COLO829 (cell line): ENCODE results near the gene ZNF672.
"Not testable (repeated sequence)": the region's sequence is repeated elsewhere in the genome, so short reads cannot be mapped to it uniquely, and the experiment has no call there.

Experiments used
- DNase-seq: peaks from one replicate; pipeline ENCODE4 v3.0.0; 2012; ENCODE audit warnings: low spot score

ZNF672 gene

DNA sequence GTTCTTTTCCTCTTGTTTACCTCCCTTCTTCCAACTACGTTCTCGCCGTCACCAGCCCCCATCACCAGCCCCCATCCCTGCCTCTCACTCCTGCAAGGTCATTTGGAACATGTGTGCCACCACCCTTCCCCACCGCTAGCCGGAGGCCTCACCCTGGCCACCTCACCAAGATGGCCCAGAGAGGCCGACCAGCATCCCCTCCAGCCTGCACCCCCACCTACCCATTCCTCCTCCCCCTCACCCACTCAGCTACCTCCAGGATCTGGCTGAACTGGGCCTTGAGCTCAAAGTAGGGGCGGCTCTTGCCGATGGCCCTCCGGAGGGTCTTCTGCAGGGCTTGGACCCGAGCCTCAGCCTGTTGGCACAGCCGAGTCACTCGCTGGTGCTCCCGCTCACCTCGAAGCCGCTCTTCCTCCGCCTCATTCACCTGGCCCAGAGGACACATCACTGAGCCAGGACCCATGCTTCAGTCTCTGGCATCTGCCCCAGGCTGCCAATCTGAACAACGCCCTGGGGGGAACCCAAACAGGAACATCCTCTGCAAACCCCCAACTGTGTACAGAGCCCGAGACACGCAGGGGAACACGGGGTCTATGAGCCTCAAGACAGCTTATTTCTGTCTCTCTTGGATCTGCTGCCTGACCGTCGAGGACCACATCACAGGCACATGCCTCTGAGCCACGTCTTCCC lies 25.1 kb upstream of the ZNF672 start:
- DNase-seq = no peak

DNA sequence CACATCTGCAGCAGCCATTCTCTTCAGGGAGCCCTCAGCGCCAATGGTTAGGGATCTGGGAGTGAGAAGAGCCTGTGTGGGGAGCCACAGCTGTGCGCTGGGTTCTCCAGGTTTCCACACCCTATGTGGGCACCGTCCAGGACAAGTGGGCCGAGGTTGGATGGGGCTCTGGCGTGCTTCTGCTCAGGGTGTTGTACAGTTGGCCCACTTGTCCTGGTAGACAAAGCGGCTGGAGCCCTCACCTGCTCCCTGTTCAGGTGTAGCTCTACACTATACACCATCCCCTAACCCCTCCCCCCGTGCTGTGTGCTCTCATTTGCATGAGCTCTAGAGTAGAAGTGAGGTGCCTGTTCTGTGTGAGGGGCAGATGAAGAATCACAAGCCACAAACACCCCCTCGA lies 24.5 kb upstream of the ZNF672 start:
- DNase-seq = no peak

DNA sequence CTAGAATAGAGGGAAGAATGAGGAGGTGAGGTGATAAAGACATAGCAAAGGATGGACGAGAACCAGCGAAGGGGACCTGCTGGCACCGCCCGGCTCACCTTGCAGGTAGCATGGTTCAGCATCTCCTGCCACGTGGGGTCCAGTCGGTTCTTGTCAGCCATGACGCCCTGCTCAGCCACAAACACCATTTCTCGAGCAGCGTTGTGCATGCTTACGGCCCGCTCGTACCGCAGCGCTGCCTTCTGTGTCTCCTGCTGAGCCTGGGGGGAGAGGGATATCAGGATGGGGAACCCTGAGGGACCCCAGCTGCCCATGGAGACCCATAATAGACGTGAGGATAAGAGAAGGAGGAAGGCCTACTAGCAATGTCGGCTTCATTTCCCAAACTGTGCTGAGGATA lies 23.7 kb upstream of the ZNF672 start:
- no peak for DNase-seq

DNA sequence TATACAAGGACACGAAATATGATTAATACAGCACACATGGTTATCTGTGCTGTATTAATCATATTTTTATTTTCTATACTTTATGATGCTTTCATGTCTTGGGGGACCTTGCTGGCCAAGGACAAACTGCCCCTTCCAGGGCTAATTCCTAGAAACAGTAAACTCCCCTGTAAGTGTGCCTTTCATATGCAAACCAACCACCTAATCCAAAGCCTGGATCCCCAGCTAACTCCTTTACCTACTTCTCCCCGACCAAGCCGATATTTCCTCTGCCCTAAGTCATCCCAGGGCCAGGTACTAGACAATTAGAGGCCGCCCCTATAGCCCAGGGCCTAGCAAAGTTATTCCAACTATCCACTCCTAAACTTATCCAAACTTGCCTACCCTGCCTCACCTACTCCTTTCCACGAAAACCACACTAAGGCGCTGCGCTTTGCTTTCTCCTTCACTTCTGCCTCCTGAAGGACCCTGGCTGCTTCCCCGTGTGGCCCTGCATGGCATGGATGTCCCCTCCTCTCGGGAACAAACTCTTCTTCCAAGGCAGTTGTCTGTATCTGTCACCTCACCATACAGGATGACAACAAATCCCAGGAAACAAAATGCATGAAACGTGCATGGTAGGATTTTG lies 22.5 kb upstream of the ZNF672 start:
- DNase-seq = no peak

DNA sequence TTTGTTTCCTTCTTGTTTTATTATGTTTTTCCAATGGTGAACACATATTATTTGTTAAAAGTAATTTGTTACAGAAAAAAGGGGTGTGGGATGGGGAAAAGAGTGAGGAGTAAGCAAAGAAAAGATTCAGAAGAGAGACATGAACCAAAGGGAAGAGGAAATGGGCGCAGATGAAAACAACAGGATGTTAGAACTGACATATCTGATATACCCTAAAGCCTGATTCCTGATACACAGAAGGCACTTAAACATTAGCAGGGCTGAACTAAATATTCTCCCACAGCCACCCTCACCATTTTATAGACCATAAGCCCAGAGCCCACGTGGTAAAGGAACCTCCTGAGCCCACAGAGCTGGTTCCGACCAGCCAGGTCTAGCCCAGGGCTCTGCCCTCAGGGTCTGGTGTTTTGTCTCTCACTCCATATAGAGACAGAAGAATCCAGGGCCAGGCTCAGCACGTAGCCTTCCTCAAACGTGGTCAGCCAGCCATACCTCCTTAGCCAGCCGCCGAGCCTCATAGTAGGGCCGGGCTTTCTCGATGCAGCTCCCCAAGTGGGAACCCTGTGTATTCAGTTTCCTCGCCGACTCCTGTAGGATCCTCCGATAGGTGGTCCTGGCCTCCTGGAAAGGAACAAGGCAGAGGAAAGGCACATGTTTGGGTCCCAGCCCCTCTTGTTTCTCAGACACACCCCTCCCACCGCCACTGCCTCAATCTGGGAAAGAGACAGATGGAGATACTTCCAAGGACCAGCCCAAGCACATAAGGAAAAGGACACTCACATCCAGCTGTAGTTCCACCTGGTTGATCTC lies 21.8 kb upstream of the ZNF672 start:
- DNase-seq = no peak

DNA sequence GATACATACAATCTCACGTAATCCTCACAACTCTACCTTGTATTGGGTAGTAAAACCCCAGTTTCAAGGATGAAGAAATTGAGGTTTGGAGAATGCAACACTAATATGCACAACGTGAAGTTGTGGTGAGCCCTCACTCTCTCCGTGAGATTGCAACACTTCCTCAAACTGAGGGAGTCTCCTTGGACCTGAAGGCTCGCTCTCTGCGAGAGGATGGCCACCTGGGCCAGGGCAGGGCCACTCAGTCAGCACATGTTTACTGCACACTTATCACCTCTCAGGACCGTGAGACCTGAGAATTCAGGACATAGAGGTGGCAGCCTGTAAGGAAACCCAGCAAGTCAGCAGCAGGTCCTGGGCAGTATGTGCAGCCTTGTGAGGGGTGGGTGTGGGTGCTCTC lies 21.0 kb upstream of the ZNF672 start:
- no peak for DNase-seq

DNA sequence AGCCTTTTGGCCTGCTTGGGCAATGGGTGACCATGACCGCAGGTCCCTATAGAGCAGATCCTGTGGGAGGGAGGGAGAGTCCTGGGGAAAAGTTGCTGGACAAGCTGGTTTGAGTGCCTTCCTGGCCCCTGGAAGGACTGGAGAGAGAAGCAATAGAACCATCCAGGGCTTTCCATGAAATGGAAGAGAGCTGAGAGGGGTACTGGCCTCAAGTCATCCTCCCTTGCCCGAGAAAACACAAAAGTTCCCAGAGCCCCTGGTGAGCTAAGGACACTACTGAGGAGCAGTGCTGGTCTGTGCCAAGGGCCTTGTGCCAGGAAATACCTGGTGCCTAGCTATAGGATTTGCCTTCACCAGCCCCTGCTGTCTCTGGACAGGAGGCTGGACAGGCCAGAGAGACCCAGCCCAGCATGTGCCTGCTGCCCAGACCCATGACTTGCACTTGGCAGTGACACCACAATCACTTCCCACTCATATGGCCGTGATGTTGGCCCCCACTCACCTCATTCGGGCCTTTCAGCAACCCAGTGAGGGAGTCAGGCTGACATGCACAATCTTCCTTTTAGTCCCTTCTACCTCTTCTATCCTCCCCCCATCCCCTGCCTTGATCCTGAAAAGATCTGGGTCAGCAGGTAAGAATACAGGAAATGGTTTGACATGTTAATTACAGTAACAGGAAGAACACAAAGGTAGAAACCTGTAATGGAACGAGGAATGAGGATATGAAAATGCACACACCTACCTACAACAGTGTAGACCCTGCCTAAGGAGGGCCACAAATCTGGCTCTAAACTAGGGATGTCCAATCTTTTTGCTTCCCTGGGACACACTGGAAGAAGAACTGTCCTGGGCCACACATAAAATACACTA lies 19.3 kb upstream of the ZNF672 start:
- DNase-seq = no peak

DNA sequence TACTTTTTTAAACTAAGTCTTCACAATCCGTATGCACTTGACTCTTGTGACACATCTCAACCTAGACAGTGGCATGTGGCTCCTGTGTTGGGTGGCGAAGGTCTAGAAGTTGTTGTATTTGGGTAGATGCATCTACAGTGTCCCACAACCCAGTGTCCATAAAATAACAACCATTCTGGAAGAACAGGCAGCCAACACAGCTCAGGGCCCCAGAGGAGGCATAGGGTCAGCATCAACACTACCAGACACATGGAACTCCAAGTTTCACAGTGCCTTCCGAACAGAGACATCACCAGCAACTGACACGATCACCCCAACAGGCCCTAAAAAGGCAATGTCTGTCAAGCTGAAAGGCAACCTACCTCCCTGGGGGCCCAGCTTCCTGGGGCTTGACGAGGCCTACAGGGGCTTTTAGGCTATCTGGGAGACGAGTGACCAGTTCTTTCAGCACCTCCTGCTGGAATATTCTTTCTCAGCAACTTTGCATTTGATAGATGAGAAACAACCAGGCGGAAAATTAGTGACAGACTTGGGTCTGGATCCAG lies 17.9 kb upstream of the ZNF672 start:
- no peak for DNase-seq

DNA sequence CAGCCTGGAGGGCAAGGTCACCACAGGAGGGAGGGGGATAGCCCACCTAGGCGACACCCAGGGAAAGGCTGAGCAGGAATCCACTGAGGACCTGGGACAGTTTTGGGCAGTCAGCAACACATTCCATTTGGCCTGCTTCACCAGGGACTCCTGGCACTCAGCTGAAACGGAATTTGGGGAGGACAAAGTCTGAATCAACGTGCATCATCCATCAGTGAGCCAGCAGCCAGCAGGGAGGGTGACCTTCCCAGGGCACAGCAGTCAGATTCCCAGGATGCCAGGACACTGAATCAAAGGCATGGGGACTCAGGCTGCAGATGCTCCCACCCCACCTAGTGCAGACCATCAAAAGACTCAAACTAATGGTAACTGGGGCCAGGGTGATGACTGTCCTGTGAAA lies 16.9 kb upstream of the ZNF672 start:
- DNase-seq = no peak

DNA sequence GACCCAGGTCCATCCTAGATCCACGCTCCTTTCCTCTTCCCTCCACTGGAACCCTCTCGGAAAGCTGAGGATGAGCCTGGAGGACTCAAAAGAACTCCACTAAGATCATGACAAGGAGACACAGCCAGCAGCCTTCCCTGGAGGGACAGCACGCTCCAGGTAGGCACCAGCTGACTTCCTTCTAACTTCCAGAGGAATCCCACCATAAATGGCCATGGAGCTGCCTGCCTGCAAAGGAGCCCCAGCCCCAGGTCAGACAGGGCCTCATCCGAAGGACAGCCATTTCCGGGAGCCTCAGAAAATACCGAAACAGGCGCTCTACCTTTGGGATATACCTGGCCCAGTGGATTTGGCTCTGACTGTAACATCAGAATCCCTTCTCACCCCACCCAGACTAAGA lies 16.4 kb upstream of the ZNF672 start:
- DNase-seq = no peak

DNA sequence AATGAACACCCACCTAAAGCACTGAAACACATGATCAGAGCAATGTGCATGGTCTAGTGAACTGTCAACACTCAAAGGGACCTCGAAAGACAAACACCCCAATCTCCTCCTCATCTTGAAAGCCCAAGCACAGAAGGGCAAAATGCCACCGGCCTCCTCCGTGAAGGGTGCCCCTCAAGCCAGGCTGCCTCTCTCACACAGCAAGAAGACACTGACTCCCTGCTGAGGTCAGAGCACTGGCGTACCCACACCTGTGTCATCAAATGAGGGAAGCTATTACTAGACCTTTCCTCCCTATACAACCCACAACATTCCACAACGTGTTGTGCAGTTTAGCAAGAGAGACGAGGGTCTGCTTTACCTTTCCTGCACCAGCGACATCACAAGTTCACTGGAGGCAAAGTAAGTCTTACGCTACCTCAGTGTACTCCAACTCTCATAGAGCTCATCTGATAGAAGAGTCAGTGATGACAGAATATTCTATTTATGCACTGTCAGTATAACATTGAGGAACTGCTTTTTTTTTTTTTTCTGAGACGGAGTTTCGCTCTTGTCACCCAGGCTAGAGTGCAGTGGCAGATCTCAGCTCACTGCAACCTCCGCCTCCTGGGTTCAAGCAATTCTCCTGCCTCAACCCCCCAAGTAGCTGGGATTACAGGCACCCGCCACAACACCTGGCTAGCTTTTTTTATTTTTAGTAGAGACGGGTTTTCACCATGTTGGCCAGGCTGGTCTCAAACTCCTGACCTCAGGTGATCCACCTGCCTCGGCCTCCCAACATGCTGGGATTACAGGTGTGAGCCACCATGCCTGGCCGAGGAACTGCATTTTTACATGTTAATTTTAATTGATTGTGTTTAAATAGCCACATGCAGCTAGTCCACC lies 15.6 kb upstream of the ZNF672 start:
- DNase-seq = no peak

DNA sequence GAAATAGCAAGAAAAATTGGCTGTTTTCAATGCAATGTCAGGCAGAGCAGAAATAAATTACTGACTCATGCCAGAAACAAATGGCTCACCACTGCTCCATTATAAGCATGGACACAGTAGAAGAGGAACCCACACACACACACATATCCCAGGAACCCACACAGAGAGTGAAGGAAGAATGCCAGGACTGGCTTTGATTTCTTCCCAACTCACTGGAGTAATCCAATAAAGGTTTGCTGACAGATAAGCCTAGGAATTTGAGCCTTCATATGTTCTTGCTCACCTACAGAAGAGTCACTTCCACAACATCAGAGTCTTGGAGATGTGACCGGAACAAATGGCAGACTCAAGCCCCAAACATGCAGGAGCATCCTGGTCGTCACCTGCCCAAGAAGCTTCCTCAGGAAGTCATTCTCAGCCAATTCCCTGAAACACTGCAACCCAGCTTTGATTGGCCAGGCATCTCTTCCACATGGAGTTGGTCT lies 14.5 kb upstream of the ZNF672 start:
- DNase-seq = no peak

DNA sequence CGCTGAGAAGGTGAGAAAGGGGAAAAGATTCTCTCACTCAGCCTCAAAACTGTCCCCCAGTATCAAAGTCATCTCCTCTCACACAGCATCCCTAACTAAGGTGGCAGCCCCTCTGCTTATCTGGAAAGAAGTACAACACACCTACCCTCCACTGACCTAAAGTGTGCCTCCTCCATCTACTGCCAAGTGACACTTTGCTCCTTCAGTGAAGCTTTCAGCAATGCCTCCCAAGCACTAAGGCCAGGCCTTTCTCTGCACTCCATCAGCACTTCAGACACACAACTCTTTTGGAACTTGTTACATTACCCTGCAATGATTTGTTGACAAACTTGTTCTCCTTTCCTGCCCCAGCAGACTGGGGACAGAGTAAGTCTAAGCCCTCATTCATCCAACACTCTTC lies 13.7 kb upstream of the ZNF672 start:
- no peak for DNase-seq

DNA sequence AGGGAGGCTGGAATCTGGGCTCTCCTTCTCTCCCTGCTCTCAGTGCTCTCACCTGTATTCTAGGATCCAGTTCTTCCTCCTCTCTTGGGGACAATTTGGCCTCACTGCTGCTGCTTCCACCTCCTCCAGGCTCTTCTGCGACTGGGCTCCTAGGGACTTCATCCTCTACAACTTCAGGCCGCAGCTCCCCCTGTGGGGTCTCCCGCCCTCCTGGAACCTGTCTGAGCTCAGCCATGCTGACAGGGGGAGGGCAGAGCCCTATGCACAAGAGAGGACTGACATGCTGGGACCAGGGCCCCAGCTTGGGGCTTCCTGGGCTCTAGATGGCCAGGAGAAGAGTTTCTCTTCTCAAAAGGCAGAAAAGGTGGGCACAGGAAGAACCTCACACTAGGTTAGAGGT lies 13.3 kb upstream of the ZNF672 start:
- no peak for DNase-seq

DNA sequence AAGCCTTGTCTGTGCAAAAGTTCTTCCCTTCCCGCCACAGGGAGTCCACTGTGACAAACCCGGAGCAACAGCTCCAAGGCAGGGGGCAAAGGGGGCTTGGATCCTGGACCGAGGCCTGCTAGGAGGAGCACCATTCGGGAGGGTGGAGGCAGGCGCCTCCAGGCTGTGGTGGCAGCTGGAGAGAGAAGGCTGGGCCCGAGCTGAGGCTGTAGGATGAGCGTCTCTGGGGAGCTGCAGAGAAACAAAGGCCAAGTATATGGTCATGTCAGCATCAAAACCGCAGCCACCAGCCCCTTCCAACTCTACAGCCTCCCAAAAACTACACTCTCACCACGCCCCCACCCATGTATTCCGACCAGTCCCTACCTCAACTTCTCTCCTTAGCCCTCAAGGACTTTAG lies 12.9 kb upstream of the ZNF672 start:
- DNase-seq = peak; percentile 83

DNA sequence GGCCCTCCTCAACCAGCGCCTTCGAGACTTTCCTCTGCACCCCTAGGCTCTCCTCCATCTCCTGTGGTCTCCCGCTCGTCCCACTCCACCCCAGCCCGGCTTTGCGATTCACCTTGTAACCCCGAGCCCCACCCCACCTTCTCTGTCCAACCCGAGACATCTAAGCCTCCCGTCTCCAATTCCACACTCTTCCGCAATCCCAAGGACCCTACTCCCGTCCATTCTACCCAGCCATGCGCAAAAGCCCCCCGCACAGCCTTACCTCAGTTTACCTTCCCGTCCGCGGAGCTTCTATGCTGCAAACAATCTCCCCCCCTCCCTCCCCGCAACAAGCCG lies 12.5 kb upstream of the ZNF672 start:
- no peak for DNase-seq

DNA sequence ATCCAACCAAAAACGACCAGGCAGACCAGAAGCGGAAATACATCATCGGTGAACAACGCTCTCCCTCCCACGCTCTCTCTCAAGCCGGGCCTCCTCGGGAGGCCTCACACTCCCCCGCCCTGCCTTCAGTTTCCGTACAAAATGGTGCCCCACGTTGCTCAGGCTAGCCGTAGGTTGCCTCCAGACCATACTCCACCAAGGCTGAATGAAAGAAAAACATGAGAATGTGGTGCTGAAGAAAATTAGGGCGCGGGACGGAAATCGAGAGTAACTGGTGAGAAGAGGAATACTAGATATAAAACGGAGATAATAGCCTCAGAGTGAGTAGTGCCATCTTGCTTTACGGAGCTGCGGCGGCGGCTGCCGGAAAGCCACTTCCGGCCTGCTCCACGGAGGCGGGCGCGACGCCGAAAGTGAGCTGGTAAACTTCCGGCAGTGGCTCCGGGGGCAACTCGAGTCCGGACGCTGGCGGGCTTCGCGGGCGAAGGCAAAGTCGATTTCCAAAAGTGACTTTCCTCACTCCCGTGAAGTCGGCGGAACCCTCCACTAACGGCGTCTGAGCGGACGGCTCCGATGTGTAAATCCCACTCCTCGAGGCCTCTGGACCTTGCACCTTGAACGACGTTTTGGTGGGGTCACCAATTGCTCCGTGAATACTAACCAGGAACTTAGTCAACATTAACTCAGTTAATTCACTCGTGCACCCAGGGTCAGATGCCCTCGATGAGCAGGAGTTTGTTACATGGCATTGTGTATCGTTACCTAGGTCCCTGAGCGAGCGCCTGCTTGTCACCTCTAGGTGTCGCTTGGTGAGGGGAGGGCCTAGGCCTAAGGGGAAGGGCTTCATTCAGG lies 11.9 kb upstream of the ZNF672 start, which contains the start of gene SH3BP5L:
SH3BP5L (minus strand) TSS at position 7 of the 852 bp plus-strand sequence. CDS start 980 bp downstream, outside the sequence.
- peak; percentile 100 for DNase-seq

DNA sequence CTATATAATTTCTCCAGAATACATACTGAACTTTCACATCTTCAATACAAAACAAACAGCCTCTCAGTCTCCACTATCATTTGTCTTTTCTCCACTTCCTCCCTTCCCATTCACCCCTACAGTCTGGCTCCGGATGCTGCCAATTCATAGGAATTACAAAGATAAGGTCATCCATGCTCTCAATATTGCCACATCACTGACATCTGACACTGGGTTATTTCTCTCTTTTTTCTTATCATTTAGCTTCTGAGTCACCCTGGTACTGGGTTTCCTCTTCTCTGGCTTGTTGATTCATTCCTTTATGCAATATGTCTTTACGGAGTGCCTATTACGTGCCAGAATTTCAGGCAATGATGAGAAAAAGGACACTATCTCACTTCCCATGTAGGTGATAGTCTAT lies 9.2 kb upstream of the ZNF672 start:
- DNase-seq = peak; percentile 93

DNA sequence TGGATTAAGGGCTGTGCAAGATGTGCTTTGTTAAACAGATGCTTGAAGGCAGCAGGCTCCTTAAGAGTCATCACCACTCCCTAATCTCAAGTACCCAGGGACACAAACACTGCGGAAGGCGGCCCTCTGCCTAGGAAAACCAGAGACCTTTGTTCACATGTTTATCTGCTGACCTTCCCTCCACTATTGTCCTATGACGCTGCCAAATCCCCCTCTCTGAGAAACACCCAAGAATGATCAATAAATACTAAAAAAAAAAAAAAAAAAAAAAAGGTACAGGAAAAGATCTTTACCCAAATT lies 7.4 kb upstream of the ZNF672 start:
- DNase-seq = not testable (repeated sequence)

DNA sequence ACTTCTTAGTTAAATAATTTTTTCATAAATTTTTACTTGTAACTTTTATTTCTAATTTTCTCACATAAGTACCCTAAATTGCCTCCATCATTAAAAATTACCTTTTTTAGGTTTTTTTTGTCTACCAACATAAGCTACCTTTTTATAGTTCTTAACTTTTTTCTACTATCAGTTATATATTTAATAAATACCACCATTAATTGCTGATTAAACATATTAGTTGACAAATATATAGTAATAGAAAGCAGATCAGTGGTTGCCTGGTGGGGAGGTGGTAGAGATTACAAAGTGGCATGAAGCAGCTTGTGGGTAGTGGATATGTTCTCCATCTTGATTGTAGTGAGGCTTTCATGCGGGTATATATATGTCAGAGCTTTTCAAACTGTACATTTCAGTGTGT lies 6.2 kb upstream of the ZNF672 start:
- DNase-seq = no peak
